Measurements from ENCODE around the gene DOK6.

Gene DOK6

DNA sequence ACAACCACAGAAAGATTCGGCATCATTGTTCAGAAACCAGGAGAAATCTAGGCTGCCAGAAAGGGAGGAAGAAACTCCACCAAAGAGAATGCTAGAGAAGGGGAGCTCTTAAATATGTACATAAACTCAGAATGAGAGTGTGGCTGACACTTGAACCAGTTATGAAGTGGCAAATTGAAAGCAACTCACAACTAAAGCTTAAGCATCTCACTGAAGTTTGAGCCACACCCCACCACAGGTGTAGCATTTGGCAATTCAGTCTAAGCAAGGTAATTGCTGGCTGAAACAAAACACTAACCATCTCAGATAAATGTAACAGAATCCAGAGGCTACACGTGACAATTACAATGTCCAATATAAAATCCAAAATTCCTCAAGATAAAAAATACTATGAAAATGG, 168.4 kb downstream of the DOK6 start:
- Mint-ChIP-seq H3K4me1 (no peaks in the 10 kb centered on the region), H3K27me3 (ENCODE audit: low read depth) (no peaks in the 10 kb centered on the region), H3K36me3 (ENCODE audit: low read depth) (peaks cover 50% of the 10 kb centered on the region), H3K9me3 (peaks cover 30% of the 10 kb centered on the region), H3K27ac (no peak overlapping the region), H3K4me3 (no peak overlapping the region)
- TF ChIP-seq, protein P1, sequence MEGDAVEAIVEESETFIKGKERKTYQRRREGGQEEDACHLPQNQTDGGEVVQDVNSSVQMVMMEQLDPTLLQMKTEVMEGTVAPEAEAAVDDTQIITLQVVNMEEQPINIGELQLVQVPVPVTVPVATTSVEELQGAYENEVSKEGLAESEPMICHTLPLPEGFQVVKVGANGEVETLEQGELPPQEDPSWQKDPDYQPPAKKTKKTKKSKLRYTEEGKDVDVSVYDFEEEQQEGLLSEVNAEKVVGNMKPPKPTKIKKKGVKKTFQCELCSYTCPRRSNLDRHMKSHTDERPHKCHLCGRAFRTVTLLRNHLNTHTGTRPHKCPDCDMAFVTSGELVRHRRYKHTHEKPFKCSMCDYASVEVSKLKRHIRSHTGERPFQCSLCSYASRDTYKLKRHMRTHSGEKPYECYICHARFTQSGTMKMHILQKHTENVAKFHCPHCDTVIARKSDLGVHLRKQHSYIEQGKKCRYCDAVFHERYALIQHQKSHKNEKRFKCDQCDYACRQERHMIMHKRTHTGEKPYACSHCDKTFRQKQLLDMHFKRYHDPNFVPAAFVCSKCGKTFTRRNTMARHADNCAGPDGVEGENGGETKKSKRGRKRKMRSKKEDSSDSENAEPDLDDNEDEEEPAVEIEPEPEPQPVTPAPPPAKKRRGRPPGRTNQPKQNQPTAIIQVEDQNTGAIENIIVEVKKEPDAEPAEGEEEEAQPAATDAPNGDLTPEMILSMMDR (IDR thresholded peaks at IDR 0.05; ENCODE audit: unreplicated experiment in 3 of 3): no peak

DNA sequence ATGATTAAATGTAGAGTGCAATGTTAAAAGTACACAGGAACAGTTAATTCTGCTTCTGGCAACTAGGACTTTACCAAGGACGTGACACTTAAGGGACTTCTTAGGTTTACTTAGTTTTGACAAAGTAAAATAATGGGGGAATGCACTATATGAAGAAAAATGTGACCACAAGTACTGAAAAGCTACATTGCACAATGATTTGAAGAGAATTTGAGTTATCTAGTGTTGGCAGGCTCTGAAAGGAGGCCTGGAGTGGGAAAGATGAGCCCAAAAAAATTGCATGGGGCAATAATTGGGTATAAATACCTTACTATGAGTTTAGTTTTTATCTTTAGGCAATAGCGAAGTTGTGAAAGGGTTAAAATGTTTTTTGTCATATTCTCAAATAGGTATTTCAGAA, 173.7 kb downstream of the DOK6 start:
- Mint-ChIP-seq H3K36me3 (ENCODE audit: low read depth) (peaks cover 19% of the 10 kb centered on the region), H3K4me1 (no peaks in the 10 kb centered on the region), H3K27ac (no peak overlapping the region), H3K27me3 (ENCODE audit: low read depth) (no peaks in the 10 kb centered on the region), H3K4me3 (no peak overlapping the region), H3K9me3 (peaks cover 9% of the 10 kb centered on the region)
- TF ChIP-seq, protein P1 (IDR thresholded peaks at IDR 0.05; ENCODE audit: unreplicated experiment in 3 of 3): no peak

DNA sequence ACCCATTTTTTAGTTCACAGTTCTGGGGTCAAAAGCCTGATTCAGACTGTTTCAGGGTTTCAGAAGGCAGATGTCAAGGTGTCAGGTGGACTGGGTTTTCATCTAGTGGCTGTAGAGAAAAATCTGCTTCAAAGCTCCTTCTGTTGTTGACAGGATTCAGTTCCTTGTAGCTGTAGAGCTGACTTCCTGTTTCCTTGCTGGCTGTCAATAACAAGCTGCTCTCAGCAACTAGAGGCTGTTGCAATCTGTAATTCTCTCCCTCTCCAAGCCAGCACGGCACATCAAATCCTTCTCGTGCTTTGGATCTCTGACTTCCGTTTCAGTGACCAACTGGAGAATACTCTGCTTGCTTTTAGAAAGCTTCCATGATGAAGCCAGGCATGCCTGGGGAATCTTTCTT, 179.4 kb downstream of the DOK6 start:
- peaks cover 3% of the 10 kb centered on the region for H3K36me3 Mint-ChIP-seq (ENCODE audit: low read depth)
- peaks cover 4% of the 10 kb centered on the region for H3K9me3 Mint-ChIP-seq
- no peak overlapping the region for H3K4me3 Mint-ChIP-seq
- H3K4me1 Mint-ChIP-seq: no peaks in the 10 kb centered on the region
- H3K27ac Mint-ChIP-seq: no peak overlapping the region
- no peaks in the 10 kb centered on the region for H3K27me3 Mint-ChIP-seq (ENCODE audit: low read depth)
- TF ChIP-seq, protein P1 (IDR thresholded peaks at IDR 0.05; ENCODE audit: unreplicated experiment in 3 of 3): no peak

DNA sequence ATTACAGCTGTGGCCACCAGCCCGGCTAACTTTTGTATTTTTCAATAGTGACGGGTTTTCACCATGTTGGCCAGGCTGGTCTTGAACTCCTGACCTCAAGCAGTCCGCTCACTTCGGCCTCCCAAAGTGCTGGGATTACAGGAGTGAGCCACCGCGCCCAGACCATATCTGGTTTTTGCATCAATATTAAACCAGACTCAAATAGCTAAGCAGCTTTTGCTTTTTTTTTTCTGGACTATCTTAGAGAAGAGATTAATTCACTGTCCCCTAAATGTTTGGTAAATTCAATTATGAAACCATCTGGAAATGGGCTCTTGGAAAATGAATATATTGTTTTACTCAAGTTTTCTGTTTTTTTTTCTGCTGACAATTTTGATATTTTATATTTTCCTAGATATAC, 183.7 kb downstream of the DOK6 start:
- Mint-ChIP-seq H3K36me3 (ENCODE audit: low read depth) (peaks cover 3% of the 10 kb centered on the region), H3K27me3 (ENCODE audit: low read depth) (no peaks in the 10 kb centered on the region), H3K27ac (peak overlapping the region in 1 of 3 experiments; percentile 8), H3K4me1 (peaks cover 16% of the 10 kb centered on the region), H3K4me3 (no peak overlapping the region), H3K9me3 (peaks cover 4% of the 10 kb centered on the region)
- TF ChIP-seq, protein P1 (IDR thresholded peaks at IDR 0.05; ENCODE audit: unreplicated experiment in 3 of 3): no peak

DNA sequence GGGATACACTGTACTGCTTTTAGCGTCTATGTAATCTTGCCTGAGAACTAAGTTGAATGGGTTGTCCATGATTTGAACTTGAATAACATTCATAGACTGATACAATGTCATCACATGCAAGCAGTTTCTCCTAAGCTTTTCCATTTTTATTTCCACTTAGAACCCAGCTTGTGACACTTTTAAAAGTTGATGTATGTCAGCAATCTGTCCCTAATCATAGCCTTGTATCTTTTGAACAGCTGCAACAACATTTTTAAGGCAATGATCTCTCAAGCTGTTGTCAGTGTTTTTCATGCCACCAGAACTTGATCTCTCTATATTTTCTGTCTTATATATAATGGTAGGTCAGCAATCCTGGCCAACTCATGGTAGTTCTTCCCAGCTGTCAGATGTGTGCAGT, 185.0 kb downstream of the DOK6 start:
- Mint-ChIP-seq H3K27me3 (ENCODE audit: low read depth) (no peaks in the 10 kb centered on the region), H3K9me3 (peaks cover 4% of the 10 kb centered on the region), H3K4me1 (peaks cover 16% of the 10 kb centered on the region), H3K36me3 (ENCODE audit: low read depth) (no peaks in the 10 kb centered on the region), H3K4me3 (peak overlapping the region in 1 of 3 experiments; percentile 37), H3K27ac (peak overlapping the region; percentile 6 to 79 (median 10))
- TF ChIP-seq, protein P1 (IDR thresholded peaks at IDR 0.05; ENCODE audit: unreplicated experiment in 3 of 3): no peak

DNA sequence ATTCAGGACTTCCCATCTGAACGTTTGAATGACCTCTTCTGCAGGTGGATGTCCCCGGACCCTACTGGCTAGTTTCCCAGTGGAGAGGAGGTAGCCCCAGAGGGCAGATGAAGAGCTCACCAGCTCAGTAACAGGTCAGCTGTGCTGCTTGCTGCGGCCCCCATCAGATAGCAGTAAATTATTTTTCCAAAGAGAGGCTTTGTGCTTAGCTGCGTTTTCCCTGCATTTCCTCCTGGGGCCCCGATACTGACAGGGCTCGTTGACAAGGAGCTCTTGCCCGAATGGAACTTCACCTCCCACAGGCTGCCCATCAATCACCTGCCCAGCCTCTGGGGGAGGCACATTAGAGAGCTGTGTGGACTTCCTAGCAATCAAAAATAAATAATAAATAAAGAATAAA, 185.8 kb downstream of the DOK6 start:
- Mint-ChIP-seq H3K36me3 (ENCODE audit: low read depth) (no peaks in the 10 kb centered on the region), H3K4me3 (no peak overlapping the region), H3K27me3 (ENCODE audit: low read depth) (no peaks in the 10 kb centered on the region), H3K9me3 (no peaks in the 10 kb centered on the region), H3K27ac (peak overlapping the region in 1 of 3 experiments; percentile 79), H3K4me1 (peaks cover 16% of the 10 kb centered on the region)
- TF ChIP-seq, protein P1 (IDR thresholded peaks at IDR 0.05; ENCODE audit: unreplicated experiment in 3 of 3): no peak
